Stomach smooth muscle (tissue), 2 donors: Measurements from ENCODE around the gene TNFRSF1B.

ENCODE experiments used
- H3K27ac ChIP-seq: one replicate; pipeline ENCODE4 v1.7.0; 2013; ENCODE audit warnings: mild to moderate bottlenecking, low read length, inconsistent platforms
- H3K27me3 ChIP-seq, 2 donors: one replicate each; pipeline ENCODE4 v1.7.0; 2013; ENCODE audit warnings: low read length in 2 of 2; ENCODE audit not compliant: insufficient read depth in 2 of 2, control insufficient read depth in 1 of 2
- H3K36me3 ChIP-seq, 2 donors: one replicate each; pipeline ENCODE4 v1.7.0; 2013; ENCODE audit warnings: low read length in 2 of 2; ENCODE audit not compliant: control insufficient read depth in 2 of 2, insufficient read depth in 2 of 2
- H3K4me1 ChIP-seq: one replicate; pipeline ENCODE4 v1.7.0; 2013; ENCODE audit warnings: low read length; ENCODE audit not compliant: control insufficient read depth, insufficient read depth
- H3K4me3 ChIP-seq, 2 donors: one replicate each; pipeline ENCODE4 v1.7.0; 2013; ENCODE audit warnings: low read length in 2 of 2
- H3K9ac ChIP-seq, 2 donors: one replicate each; pipeline ENCODE4 v1.7.0; 2013; ENCODE audit warnings: low read length in 2 of 2, mild to moderate bottlenecking in 1 of 2
- H3K9me3 ChIP-seq, 2 donors: one replicate each; pipeline ENCODE4 v1.7.0; 2013; ENCODE audit warnings: low read length in 2 of 2; ENCODE audit not compliant: control insufficient read depth in 2 of 2
- donor health status: healthy.
- donor health status: Pancreatic carcinoma.

The TNFRSF1B gene

DNA sequence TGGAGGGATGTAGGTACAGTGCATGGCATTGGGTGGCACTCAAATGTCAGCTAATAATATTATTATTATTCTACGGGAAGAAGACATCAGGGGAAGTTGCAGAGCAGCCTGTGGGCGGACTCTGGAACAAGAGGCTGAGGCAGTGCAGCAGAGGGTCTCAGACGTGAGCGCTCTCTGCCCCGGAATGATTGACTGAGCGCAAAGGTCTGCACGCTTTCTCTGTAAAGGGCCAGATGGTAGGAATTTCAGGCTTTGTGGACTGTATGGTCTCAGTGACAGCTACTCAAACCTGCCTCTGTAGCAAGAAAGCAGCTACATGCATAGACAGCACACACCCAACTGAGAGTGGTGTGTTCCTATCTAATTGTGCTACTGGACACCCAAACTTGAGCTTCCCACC, 33.4 kb downstream of the TNFRSF1B start:
- peaks cover 0 to 3% of the 10 kb centered on the region in 2 donors for H3K36me3 ChIP-seq
- H3K9me3 ChIP-seq = no peaks in the 10 kb centered on the region
- H3K4me1 ChIP-seq = peaks cover 2% of the 10 kb centered on the region
- no peaks in the 10 kb centered on the region for H3K27me3 ChIP-seq
- no peak overlapping the region for H3K9ac ChIP-seq
- H3K4me3 ChIP-seq = no peak overlapping the region
- no peak overlapping the region for H3K27ac ChIP-seq

DNA sequence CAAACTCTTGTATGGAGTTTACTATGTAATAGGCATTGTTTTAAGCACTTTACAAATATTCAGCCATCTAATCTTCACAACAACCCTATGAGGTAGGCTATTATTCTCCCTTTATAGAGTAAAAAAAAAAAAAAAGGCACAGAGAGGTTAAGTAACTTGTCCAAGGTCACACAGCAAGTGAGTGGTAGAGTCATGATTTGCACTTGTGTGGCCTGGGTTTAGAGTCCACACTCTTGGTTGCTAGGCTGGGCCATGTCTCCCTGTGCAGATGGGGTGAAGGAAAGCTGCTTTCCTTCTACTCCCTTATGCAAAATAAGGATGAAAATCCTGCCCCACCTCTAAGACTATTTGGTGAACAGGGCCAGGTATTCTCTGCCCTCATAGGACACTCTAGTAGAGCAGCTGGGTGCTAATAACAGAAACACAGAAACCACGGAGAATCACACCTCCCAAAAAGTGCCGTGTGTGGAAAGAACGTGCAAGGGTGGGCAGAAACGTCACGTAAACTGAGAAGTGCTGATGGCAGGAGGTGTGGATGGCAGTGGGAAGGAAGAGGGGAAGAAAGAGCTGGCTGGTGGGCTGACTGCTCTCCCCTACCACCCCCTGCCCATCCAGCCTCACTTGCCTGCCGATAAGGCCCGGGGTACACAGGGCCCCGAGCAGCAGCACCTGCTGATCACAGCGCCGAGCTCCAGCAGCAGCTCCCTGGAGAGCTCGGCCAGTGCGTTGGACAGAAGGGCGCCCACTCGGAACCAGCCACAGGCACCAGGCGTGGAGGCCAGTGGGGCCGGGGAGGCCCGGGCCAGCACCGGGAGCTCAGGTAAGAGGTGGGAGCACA, 34.8 kb downstream of the TNFRSF1B start:
- Histone ChIP-seq H3K9ac (no peak overlapping the region), H3K9me3 (no peaks in the 10 kb centered on the region), H3K36me3 (peaks cover 0 to 3% of the 10 kb centered on the region in 2 donors), H3K4me1 (peaks cover 2% of the 10 kb centered on the region), H3K4me3 (no peak overlapping the region), H3K27ac (no peak overlapping the region), H3K27me3 (no peaks in the 10 kb centered on the region)

DNA sequence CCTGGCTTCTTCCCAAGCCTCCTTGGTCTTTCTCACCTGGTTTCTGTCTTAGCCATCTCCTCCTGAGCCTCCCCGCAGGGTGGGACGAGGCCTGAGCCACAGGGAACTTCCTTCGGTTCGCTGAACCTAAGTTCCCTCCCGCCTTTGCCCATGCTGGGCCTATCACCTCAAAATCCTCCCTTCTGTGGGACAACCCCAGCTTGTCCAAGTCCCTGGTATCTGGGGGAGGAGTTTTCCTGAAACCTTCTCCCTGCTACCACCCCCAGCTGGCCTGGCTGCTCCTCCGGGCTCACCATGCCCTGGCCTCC, 35.4 kb downstream of the TNFRSF1B start:
- no peaks in the 10 kb centered on the region for H3K4me1 ChIP-seq
- H3K9me3 ChIP-seq = no peaks in the 10 kb centered on the region
- no peak overlapping the region for H3K9ac ChIP-seq
- no peak overlapping the region for H3K4me3 ChIP-seq
- H3K27me3 ChIP-seq = no peaks in the 10 kb centered on the region
- H3K36me3 ChIP-seq = peaks cover 0 to 3% of the 10 kb centered on the region in 2 donors
- H3K27ac ChIP-seq = no peak overlapping the region

DNA sequence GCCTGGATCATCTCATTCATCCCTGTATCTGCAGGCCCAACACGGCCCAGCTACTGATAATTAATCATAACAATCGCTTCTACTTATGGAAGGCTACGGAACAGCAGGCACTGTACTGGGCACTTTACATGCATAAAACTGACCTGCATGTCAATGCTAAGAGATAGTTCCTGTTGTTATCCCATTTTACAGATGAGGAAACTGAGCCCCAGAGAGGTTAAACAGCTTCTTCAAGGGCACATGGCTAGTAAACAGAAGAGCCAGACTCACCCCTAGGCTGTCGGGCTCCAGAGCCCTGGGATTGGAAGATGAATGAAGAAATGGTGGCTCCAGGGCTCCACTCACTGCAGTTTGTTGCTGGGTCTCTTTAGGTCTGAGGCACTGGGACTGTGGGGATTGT, 35.8 kb downstream of the TNFRSF1B start:
- Histone ChIP-seq H3K9me3 (no peaks in the 10 kb centered on the region), H3K4me1 (no peaks in the 10 kb centered on the region), H3K9ac (no peak overlapping the region), H3K27ac (no peak overlapping the region), H3K27me3 (no peaks in the 10 kb centered on the region), H3K36me3 (peaks cover 0 to 3% of the 10 kb centered on the region in 2 donors), H3K4me3 (no peak overlapping the region)

DNA sequence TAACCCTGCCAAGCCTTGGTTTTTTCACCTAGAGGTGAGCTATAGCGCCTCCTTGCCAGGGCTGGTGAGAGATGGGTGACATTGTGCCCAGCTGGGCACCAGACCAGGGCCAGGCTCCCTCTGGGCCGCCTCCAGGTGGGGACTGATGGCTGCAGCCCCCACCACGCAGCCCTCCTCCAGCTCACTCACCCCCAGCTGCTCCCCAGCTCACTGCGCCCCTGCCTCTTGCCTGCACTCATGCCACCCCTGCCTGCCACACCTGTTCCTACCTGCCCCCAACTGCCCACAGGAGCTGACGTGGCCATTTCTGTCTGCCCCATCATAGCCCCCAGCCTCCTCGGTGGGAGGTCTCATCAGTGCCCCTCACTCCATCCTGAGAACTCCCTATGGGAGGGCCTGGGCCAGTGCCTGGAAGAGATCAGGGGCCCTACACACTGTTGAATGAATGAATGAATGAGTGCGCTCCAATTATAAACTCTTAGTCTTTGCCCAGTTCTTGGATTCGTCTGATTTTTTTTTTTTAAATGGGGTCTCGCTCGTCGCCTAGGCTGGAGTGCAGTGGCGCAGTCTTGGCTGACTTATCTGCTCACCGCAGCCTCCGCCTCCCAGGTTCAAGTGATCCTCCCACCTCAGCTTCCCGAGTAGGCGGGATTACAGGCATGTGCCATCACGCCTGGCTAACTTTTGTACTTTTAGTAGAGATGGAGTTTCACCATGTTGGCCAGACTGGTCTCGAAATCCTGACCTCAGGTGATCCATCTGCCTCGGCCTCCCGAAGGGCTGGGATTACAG, 36.6 kb downstream of the TNFRSF1B start:
- no peaks in the 10 kb centered on the region for H3K27me3 ChIP-seq
- no peak overlapping the region for H3K27ac ChIP-seq
- H3K9ac ChIP-seq = no peak overlapping the region
- peaks cover 4% of the 10 kb centered on the region for H3K4me1 ChIP-seq
- H3K36me3 ChIP-seq = peaks cover 0 to 3% of the 10 kb centered on the region in 2 donors
- no peaks in the 10 kb centered on the region for H3K9me3 ChIP-seq
- no peak overlapping the region for H3K4me3 ChIP-seq

DNA sequence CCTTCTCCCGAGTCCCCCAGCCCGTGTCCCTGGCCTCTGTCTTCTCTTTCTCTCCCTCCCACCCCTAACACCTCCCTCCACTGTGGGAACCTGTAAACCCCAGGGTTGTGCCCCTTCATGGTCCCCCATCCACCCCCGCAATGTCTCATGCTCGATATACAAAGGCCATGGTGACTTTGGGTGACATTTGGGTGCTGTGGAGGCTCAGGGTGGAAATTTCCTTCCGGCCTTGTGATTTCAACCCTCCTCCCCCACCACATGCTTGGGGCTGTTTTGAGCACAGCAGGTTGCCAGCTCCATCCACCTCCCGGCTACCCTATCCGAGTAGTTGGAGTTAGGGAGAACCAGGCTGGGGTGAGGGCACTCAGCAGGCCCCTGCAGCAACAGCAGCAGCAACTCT, 37.3 kb downstream of the TNFRSF1B start:
- Histone ChIP-seq H3K4me1 (peaks cover 11% of the 10 kb centered on the region), H3K36me3 (peaks cover 0 to 3% of the 10 kb centered on the region in 2 donors), H3K9ac (no peak overlapping the region), H3K27me3 (no peaks in the 10 kb centered on the region), H3K4me3 (no peak overlapping the region), H3K27ac (no peak overlapping the region), H3K9me3 (no peaks in the 10 kb centered on the region)

DNA sequence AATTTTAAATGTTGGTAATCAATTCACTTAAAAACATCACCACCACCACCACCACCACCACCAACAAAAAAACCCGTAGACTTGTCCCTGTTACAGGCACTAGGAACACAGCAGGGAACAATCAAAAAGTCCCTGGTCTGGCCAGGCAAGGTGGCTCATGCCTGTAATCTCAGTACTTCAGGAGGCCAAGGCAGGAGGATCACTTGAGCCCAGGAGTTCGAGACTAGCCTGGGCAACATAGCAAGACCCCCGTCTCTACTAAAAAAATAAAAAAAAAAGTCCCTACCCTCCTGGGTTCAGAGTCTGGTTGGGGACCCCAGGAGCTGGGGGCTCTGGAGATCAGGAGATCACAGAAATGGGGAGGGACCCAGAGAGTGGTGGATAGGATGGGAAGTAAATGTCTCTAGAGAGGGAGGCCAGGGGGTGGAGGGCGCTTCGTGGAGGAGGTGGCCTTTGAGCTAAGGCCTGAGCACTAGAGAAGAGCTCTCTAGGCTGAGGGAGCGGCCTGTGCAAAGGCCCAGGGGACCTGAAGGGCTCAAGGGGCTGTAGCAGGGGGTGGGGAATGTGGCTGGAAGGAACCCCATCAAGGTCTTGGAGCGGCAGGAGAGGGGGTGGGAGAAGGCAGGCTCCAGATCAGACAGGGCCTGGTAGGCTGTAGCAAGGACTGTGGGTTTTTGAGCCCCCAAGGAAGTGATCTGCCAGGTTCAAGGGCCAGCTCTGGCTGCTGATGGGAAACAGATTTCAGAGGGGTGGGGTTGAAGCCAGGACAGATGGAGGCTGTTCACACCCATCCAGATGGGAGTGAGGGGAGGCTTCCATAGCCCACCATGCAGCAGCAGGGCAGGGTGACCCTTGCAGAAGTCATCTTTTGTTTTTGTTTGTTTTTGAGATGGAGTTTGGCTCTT, 38.2 kb downstream of the TNFRSF1B start:
- H3K4me1 ChIP-seq = peaks cover 12% of the 10 kb centered on the region
- no peaks in the 10 kb centered on the region for H3K9me3 ChIP-seq
- no peak overlapping the region for H3K9ac ChIP-seq
- H3K4me3 ChIP-seq = no peak overlapping the region
- no peaks in the 10 kb centered on the region for H3K27me3 ChIP-seq
- H3K27ac ChIP-seq = no peak overlapping the region
- H3K36me3 ChIP-seq = peaks cover 0 to 3% of the 10 kb centered on the region in 2 donors

DNA sequence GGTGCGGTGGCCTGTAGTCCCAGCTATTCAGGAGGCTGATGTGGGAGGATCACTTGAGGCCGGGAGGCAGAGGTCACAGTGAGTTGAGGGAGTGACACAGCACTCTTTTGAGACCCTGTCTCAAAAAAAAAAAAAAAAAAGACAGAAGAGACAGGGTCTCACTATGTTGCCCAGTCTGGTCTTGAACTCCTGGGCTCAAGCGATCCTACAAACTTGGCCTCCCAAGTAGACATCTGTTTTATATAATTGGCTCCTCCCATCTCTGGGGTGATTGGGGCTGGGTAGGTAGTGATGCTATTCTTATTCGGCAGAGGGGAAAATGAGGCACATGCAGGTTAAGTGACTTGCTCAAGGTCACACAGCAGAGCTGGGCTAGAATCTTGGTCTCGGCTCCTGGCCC, 39.4 kb downstream of the TNFRSF1B start:
- Histone ChIP-seq H3K4me1 (peaks cover 12% of the 10 kb centered on the region), H3K27me3 (no peaks in the 10 kb centered on the region), H3K9me3 (no peaks in the 10 kb centered on the region), H3K9ac (no peak overlapping the region), H3K36me3 (peaks cover 0 to 3% of the 10 kb centered on the region in 2 donors), H3K27ac (no peak overlapping the region), H3K4me3 (no peak overlapping the region)

DNA sequence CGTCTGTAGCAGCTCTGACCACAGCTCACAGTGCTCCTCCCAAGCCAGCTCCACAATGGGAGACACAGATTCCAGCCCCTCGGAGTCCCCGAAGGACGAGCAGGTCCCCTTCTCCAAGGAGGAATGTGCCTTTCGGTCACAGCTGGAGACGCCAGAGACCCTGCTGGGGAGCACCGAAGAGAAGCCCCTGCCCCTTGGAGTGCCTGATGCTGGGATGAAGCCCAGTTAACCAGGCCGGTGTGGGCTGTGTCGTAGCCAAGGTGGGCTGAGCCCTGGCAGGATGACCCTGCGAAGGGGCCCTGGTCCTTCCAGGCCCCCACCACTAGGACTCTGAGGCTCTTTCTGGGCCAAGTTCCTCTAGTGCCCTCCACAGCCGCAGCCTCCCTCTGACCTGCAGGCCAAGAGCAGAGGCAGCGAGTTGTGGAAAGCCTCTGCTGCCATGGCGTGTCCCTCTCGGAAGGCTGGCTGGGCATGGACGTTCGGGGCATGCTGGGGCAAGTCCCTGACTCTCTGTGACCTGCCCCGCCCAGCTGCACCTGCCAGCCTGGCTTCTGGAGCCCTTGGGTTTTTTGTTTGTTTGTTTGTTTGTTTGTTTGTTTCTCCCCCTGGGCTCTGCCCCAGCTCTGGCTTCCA, 40.1 kb downstream of the TNFRSF1B start:
- Histone ChIP-seq H3K4me1 (peaks cover 12% of the 10 kb centered on the region), H3K9me3 (no peaks in the 10 kb centered on the region), H3K4me3 (no peak overlapping the region), H3K27ac (no peak overlapping the region), H3K9ac (no peak overlapping the region), H3K27me3 (no peaks in the 10 kb centered on the region), H3K36me3 (peaks cover 0 to 3% of the 10 kb centered on the region in 2 donors)

DNA sequence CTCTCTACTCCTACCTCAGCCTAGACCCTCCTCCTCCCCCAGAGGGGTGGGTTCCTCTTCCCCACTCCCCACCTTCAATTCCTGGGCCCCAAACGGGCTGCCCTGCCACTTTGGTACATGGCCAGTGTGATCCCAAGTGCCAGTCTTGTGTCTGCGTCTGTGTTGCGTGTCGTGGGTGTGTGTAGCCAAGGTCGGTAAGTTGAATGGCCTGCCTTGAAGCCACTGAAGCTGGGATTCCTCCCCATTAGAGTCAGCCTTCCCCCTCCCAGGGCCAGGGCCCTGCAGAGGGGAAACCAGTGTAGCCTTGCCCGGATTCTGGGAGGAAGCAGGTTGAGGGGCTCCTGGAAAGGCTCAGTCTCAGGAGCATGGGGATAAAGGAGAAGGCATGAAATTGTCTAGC, 41.5 kb downstream of the TNFRSF1B start:
- Histone ChIP-seq H3K4me1 (peaks cover 12% of the 10 kb centered on the region), H3K27ac (no peak overlapping the region), H3K27me3 (no peaks in the 10 kb centered on the region), H3K9ac (no peak overlapping the region), H3K4me3 (no peak overlapping the region), H3K36me3 (no peaks in the 10 kb centered on the region), H3K9me3 (no peaks in the 10 kb centered on the region)
